ENCODE data around the gene NSDHL. TPM values are rescaled to one million over a fixed set of nuclear protein-coding genes. Genes with fewer than 3 reads are reported as not detected.

The NSDHL gene
- total and polyA plus RNA-seq, 2 of the 13 experiments (the other 11 are each of a cell fraction or from before 2014, with no cell fraction given): 26.2 to 49.3 TPM

- Histone ChIP-seq H3K9me3 (ENCODE audit: low read length) (no peaks in the 10 kb centered on the region), H3K4me2 (ENCODE audit: low read depth, low read length) (no peak overlapping the region), H3K4me1 (ENCODE audit: insufficient read depth, low read length) (no peaks in the 10 kb centered on the region), H3K36me3 (replicated peaks in 1 of 2; ENCODE audit: control insufficient read depth in 1 of 2, insufficient read depth in 2 of 2, low read length in 2 of 2) (no peaks in the 10 kb centered on the region), H3K79me2 (ENCODE audit: insufficient read depth, low read length) (no peaks in the 10 kb centered on the region), H4K20me1 (ENCODE audit: insufficient read depth, low read length) (no peaks in the 10 kb centered on the region), H3K4me3 (replicated peaks in 1 of 3; ENCODE audit: insufficient read depth in 1 of 3, low read depth in 2 of 3, low read length in 3 of 3) (no peak overlapping the region), H3K27me3 (ENCODE audit: control insufficient read depth in 1 of 2, insufficient read depth in 2 of 2, low read length in 2 of 2) (no peaks in the 10 kb centered on the region), H3K9ac (ENCODE audit: insufficient read depth, low read depth, low read length) (no peak overlapping the region), H3K27ac (ENCODE audit: extremely low read length, insufficient read depth, low read length) (no peak overlapping the region), H2AFZ (ENCODE audit: low read length) (no peak overlapping the region)
- in situ Hi-C loops (cut with HindIII; ENCODE audit: extremely low pct_ligation_motif_present, low pct_unique_long_range_greater_than_20kb): loop anchor here (25.0 kb wide), 2 partner anchors 169 to 1069 kb away; partner anchors contain the start of genes CNGA2 and GABRQ
- POLR2A ChIA-PET: no interaction called here
- no peak for FAIRE-seq
- no peak for ATAC-seq
- CTCF ChIA-PET (ENCODE audit: low intra/inter-chr PET ratio, low total read pairs): no interaction called here
- no peak for DNase-seq (ENCODE audit: low spot score)
- no TSS peak for BruUV-seq (replicated peaks)
- intact Hi-C loops (cut with micrococcal nuclease; ENCODE audit: unreplicated experiment): no loop called here
- 15% methylated on average over 4 of the region's 4 CpGs for WGBS (ENCODE audit: low lambda C conversion rate)
- TF ChIP-seq SYNCRIP (IDR thresholded peaks at IDR 0.05; ENCODE audit: insufficient read depth, low read depth, low read length) (no peak), ELF4 (CRISPR knock-in tag; IDR thresholded peaks at IDR 0.05; ENCODE audit: borderline replicate concordance) (no peak)
Observed at GRCh38 chrX:152806035-152806434, 24.8 kb upstream of the NSDHL start.

- in situ Hi-C loops (cut with HindIII; ENCODE audit: extremely low pct_ligation_motif_present, low pct_unique_long_range_greater_than_20kb) (loop anchor here (25.0 kb wide), 2 partner anchors 173 to 1073 kb away; partner anchors contain the start of genes CNGA2 and GABRQ), intact Hi-C loops (cut with micrococcal nuclease; ENCODE audit: unreplicated experiment) (no loop called here)
- WGBS (ENCODE audit: low lambda C conversion rate): 80% methylated on average over 1 of the region's 4 CpGs
- FAIRE-seq (no peak), DNase-seq (ENCODE audit: low spot score) (no peak), ATAC-seq (no peak)
- Histone ChIP-seq H3K27me3 (ENCODE audit: control insufficient read depth in 1 of 2, insufficient read depth in 2 of 2, low read length in 2 of 2) (no peaks in the 10 kb centered on the region), H3K4me1 (ENCODE audit: insufficient read depth, low read length) (peaks cover 15% of the 10 kb centered on the region; the same call in 1 of the 2 replicates), H3K4me2 (ENCODE audit: low read depth, low read length) (no peak overlapping the region), H3K36me3 (replicated peaks in 1 of 2; ENCODE audit: control insufficient read depth in 1 of 2, insufficient read depth in 2 of 2, low read length in 2 of 2) (no peaks in the 10 kb centered on the region), H3K79me2 (ENCODE audit: insufficient read depth, low read length) (no peaks in the 10 kb centered on the region), H4K20me1 (ENCODE audit: insufficient read depth, low read length) (no peaks in the 10 kb centered on the region), H3K4me3 (replicated peaks in 1 of 3; ENCODE audit: insufficient read depth in 1 of 3, low read depth in 2 of 3, low read length in 3 of 3) (no peak overlapping the region), H2AFZ (ENCODE audit: low read length) (no peak overlapping the region), H3K9me3 (ENCODE audit: low read length) (no peaks in the 10 kb centered on the region), H3K27ac (ENCODE audit: extremely low read length, insufficient read depth, low read length) (no peak overlapping the region), H3K9ac (ENCODE audit: insufficient read depth, low read depth, low read length) (no peak overlapping the region)
- BruUV-seq (replicated peaks): no TSS peak
- CTCF ChIA-PET (ENCODE audit: low intra/inter-chr PET ratio, low total read pairs): no interaction called here
- POLR2A ChIA-PET: no interaction called here
- TF ChIP-seq SOX13 (IDR thresholded peaks at IDR 0.05) (no peak), SOX13 (CRISPR knock-in tag; conservative IDR thresholded peaks at IDR 0.05 in 1 of 2, IDR thresholded peaks at IDR 0.05 in 1 of 2) (no peak), THAP7 (CRISPR knock-in tag; IDR thresholded peaks at IDR 0.05) (no peak), ZNF34 (CRISPR knock-in tag; IDR thresholded peaks at IDR 0.05; ENCODE audit: borderline replicate concordance) (no peak), ZBTB25 (CRISPR knock-in tag; IDR thresholded peaks at IDR 0.05) (no peak), ZNF576 (CRISPR knock-in tag; IDR thresholded peaks at IDR 0.05) (no peak), FOXA3 (CRISPR knock-in tag; IDR thresholded peaks at IDR 0.05) (no peak), ZNF713 (CRISPR knock-in tag; IDR thresholded peaks at IDR 0.05) (no peak), HDAC6 (IDR thresholded peaks at IDR 0.05; ENCODE audit: low read depth, low read length) (no peak), KDM5B (CRISPR knock-in tag; IDR thresholded peaks at IDR 0.05; ENCODE audit: borderline replicate concordance) (no peak)
Observed at GRCh38 chrX:152810403-152810802, 20.5 kb upstream of the NSDHL start.

All from HepG2 (cell line).